OCI-LY7 (cell line): Measurements from ENCODE around the gene ZNF280D.

Source experiments
- CTCF ChIP-seq: fragments of 200-600 bp; sonication (generic); conservative IDR thresholded peaks from 2 replicates; pipeline ENCODE4 v1.5.1; 2014; ENCODE audit warnings: mild to moderate bottlenecking, antibody characterized with exemption, low read length, moderate library complexity, mixed read lengths
- EZH2phosphoT487 ChIP-seq: fragments of 200-600 bp; sonication (generic); IDR thresholded peaks from 2 replicates; pipeline ENCODE4 v1.6.1; 2018; ENCODE audit warnings: low read depth, borderline replicate concordance, mild to moderate bottlenecking, mixed run types, antibody characterized with exemption, low read length, moderate library complexity, mixed read lengths

- no peak for TF ChIP-seq CTCF
- no peak for TF ChIP-seq EZH2phosphoT487
These were observed 7.9 kb downstream of the ZNF280D start for GRCh38 chr15:56725386-56725785.
